ENCODE data around the gene RAB27B. TPM values are rescaled to one million over a fixed set of nuclear protein-coding genes. Genes with fewer than 3 reads are reported as not detected.

The RAB27B gene
- total and polyA plus RNA-seq, 2 of the 8 experiments (the other 6 are each of a cell fraction or from before 2014, with no cell fraction given): 0.05 to 0.60 TPM

DNA sequence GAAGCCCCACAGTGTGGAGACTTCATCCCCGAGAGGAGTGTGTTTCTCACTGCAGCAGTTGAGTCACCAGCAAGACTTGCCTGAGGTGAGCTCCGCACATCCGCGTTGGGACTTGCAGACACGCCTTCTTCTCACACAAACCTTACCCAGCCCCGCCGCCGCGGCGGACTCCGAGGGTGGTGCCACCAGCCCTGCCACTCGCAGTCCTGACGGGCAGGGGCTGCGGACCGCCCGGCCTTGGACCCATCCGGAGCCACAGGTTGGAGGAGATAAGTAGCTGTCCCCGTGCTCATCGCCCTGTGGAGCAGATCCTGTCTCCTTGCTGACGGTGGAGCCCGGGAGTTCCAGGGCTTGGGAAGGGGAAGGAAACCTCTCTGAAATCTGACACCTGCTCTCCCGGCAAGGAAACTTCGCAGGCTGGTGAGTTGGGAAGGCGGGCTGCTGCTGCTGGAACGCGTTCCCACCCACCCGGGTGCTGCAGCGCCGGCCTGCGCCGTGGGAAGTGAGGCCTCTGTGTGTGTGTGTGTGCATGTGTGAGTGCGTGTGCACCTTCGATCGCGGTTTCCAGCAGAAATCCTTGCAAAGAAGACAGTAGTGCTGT is at the start of gene RAB27B (continued):
- TF ChIP-seq CBX8 (IDR thresholded peaks at IDR 0.05; ENCODE audit: borderline replicate concordance, low read depth, low read length) (no peak), SP1 (IDR thresholded peaks at IDR 0.05; ENCODE audit: low read depth, low read length) (no peak), SP4 (IDR thresholded peaks at IDR 0.05; ENCODE audit: low read length) (no peak), TAF7 (optimal IDR thresholded peaks at IDR 0.05; ENCODE audit: borderline replicate concordance, low read depth, low read length) (no peak), SIX5 (IDR thresholded peaks at IDR 0.05; ENCODE audit: low read depth, low read length) (peak; percentile 15; the same call in 1 of the 2 replicates), KDM4A (IDR thresholded peaks at IDR 0.05; ENCODE audit: low read depth, low read length, severe bottlenecking) (peak; percentile 97), KDM5A (IDR thresholded peaks at IDR 0.05; ENCODE audit: low read length) (no peak), SAP30 (IDR thresholded peaks at IDR 0.05; ENCODE audit: insufficient read depth, insufficient replicate concordance, low read length) (no peak), CREB1 (IDR thresholded peaks at IDR 0.05) (peak; percentile 64), TAF1 (IDR thresholded peaks at IDR 0.05; ENCODE audit: low read depth, low read length) (0 out of 2 replicates have a peak, but pooled peaks have one; percentile 23), SIN3A (conservative IDR thresholded peaks at IDR 0.05 in 1 of 2, IDR thresholded peaks at IDR 0.05 in 1 of 2; ENCODE audit: low read depth in 1 of 2, low read length in 2 of 2) (peak in 1 of 2 experiments; percentile 56; a peak in 2 of 4 replicates), TBP (IDR thresholded peaks at IDR 0.05; ENCODE audit: low read depth, low read length) (0 out of 2 replicates have a peak, but pooled peaks have one; percentile 39), SUZ12 (IDR thresholded peaks at IDR 0.05; ENCODE audit: low read length) (no peak)
- TF ChIP-seq, protein P1, sequence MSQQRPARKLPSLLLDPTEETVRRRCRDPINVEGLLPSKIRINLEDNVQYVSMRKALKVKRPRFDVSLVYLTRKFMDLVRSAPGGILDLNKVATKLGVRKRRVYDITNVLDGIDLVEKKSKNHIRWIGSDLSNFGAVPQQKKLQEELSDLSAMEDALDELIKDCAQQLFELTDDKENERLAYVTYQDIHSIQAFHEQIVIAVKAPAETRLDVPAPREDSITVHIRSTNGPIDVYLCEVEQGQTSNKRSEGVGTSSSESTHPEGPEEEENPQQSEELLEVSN (IDR thresholded peaks at IDR 0.05): peak; percentile 75
- TF ChIP-seq, protein P2, sequence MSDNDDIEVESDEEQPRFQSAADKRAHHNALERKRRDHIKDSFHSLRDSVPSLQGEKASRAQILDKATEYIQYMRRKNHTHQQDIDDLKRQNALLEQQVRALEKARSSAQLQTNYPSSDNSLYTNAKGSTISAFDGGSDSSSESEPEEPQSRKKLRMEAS (IDR thresholded peaks at IDR 0.05): peak; percentile 60
